GM19351 (cell line): ENCODE data around the gene NKX3-2.

Source experiments
- ATAC-seq: cut with Tn5 transposase; IDR thresholded peaks from one replicate; pipeline ENCODE4 v1.9.1; 2021; ENCODE audit warnings: mild to moderate bottlenecking, moderate library complexity; ENCODE audit not compliant: unreplicated experiment

NKX3-2 gene

DNA sequence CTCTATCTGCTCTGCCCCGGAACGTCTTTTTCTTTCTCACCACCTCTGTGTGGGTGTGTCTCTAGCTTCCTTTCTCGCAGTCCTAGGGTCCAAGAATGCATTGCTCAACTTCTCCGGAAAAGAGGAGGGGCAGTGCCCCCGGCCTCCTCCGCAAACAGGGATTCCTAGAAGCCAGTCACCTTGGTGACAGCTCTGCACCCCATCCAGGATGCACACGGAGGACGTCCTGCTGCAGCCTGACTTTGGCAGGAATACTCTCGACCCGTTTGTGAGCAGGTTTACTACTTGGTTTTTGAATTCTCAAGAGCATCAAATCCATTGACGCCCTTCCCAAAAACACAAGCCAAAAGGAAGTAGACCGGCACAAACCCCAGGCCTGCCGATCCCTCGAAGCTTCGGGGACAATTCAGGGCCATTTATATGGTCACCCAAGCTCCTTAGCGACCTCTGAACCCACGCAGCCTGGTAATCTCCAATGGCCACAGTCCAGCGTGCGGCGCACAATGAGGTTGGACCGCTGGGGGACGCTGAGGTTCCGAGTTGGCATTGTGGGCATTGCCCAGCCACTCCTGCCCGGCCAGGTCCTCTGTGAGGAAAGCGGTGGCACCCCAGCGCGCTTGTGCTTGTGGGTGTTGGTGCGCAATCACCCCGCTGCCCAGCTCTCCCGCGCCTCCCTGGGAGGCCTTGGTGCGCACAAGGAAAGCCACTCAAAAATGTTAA is 9.8 kb downstream of the NKX3-2 start:
- no peak for ATAC-seq

DNA sequence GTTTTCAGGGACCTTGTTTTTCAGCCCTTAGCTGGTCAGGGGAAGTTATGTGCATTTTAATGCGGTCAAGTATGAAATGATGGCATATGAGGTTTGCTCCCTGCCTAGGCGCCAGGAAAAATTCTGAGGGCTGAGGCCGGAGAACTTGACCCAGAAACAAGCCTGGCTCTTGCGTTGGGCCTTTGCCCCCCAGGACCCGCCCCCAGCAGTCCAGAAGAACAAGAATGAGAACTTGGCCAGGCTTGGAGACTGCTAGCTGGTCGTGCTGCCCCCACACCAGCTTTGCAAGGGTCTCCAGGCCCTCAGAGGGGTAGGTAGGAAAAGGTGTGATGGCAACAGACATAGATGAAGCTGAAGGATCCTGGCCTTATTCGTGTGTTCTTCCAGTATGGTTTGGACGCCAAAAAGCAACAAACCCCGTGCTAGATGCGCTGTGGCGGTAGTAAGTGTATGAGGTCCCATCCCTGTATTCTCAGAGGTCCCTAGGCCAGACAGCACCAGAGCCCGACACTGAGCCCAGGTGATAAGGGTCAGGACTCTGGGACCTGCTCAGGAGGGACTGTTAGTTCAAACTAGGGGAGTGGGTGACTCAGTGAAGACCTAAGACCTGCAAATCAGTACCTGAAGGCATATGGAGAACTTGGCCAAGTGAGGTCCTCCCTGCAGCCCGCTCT is 10.5 kb downstream of the NKX3-2 start:
- no peak for ATAC-seq

DNA sequence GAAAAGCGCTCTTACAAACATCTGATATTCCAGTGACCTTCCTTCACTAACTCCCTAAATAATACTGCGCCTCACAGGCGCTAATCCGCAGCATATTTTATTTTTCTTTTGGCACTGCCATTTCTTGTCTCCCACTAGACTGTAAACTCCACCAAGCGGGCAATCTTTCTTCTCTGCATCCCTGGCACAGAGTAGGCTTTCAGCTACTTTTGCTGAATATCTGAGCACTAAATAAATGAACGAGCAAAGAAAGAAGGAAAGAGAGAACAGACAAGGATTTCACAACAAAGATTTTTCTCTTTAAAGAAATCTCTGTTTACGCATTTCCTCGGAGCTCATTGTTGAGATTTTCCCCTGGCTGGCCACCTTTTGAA is 12.7 kb downstream of the NKX3-2 start:
- no peak for ATAC-seq

DNA sequence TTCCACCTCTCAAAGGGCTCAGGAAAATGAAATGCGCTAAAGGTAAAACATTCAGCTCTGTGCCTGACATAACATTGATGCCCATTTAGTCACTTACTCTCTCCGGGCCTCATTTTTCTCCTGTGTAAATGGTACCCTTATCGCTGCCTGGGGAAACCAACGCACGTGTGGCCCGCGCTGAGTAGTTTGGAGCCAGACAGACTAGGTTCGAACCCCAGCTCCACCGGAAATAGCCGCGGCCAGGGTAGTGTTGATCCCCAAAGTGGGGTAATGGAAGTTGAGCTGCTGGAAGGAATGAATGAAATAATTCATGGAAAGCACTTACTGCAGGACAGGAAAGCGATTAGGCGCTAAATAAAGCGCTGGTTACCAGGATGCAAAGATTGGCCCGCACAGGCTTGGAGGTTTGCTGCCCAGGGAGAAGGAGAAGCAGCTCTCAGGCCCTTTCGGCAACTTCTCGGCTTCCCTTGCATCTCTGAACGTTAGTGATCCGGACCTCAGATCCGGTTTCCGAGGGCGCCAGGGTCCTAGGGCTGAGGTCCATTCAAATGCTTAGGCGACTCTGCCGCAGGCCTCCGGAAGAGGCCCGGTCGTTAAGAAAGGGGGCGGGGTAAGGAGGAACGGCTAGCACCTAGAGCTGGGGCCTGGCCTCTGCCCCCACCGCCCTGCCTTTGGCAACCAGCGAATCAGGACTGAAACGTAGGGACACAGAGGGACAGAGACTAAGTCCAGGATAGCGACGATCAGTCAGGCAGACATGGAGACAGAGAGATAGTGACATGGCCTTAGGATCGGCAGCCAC is 13.3 kb downstream of the NKX3-2 start:
- ATAC-seq, result no peak

DNA sequence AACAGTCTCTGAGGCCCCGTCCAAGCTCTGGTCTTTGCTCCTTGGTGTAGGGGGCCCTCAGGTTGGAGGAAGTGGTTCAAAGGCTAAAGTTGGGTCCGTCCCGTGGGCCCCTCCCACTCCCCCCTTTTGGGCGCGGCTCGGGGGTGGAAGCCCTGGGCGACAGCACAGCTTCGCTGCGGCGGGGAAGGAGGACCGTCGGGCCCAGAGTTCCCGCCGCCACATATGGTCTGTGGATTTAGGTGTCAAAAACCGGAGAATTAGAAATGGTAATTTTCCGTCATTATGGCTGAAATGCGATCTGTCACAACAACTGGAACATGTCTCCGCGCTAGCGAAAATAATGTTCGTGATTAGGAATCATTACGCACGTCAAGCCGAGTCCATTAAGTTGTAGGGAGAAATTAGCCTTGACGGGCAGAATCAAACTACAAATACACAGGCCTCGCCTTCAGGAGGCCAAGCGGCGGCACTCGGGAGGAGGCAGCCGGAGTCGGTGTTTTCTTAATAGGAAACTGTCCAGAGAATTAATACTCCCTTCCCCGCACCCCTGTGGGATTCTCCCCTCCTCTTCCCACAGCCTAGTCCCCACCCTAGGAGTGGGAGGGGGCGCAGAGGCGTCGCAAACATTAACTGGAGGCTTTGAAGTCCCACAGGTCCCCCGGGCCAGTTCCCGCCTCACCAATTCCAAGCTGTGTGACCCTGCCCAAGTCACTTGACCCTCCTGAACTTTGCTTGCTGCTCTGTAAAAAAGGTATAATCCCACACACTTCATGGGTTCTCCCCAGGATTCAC is 15.0 kb downstream of the NKX3-2 start:
- no peak for ATAC-seq

DNA sequence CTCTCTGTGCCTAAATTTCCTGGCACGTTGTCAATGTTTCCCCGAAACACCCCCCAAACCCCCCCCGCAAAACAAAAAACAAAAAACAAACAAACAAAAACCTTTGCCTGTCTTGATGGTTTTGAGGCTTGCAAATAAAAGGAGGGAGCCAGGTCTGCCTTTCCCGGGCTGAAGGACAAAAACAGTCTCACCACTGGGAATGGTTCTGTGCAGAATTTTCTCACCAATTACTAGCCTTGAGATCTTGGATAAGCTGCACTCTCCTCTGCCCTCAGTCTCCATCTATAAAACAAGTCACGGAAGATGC is 15.5 kb downstream of the NKX3-2 start:
- ATAC-seq, result no peak

DNA sequence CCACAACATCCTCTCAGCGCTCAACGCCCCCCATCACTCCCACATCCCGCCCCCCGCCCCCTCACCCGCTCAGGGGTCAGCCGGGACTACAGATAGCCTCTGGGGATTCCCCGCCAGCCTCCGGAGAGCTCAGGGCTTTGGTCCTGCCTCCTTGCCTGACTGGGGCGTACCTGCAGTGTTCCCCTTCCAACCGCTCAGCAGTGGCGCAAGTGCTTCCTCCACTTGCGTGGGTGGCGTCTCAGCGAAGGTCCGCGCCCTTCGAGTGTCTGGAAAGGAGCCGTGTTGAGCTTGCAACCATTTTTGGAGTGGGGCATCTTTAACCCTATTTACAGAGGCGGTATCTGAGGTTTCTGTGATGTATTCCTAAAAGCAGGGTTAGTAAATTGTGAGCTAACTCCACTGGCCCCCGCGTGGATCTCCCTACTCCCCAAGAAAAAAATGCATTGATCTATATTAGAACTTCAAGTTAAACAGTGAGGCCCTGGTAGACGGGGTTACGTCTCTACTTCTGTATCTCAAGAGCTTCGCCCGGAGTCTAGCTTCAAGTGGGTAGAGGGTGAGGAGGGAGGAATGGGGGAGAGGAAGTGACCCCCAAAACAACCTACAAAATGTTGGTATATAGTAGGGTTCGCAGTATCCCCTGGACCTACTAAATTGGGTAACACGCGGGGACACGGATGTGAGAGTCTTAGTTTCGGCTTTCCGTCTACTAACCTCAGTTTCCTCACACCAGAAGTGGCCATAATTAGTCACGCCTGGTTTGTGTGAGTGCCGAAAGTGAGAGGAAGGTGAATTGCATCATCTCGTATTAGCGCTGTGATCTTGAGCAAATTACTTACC is 16.1 kb downstream of the NKX3-2 start:
- ATAC-seq, result peak; percentile 80

DNA sequence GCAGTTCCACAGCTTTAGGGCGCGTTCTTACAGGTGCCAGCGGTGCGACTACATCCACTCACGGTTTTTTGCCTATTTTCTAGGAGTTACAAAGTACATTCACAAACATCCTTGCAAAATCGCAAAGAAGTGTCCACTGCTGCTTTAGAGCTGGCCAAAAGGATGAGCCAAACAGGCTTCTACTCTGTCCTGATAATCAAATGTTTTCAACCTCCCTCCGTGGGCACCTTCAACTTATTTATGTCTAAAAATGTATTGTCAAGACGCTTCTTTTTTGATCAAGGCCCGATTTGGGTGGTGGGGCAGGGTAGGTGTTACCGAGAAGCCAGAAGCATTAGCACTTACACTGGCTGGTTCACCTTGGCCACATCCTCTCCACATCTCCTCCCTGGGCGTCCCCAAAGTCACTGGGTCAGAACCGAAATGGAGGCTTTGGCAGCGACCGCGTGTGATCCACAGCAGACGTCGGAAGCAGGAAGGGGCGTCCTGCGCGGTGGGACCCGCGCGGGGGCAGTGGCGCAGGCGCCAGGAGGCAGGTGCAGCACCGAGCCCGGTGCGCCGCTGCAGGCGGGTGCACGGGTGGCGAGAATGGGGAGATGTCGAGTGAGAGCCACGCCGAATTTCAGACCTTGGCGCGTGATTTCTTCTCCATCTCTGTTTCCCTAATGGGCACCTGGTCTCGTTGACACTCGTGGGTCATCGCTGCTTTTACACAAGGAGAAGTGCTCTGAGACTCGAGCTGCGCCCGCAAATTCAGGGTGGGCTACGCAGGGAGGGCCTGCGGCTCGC is 16.9 kb downstream of the NKX3-2 start:
- ATAC-seq, result no peak

DNA sequence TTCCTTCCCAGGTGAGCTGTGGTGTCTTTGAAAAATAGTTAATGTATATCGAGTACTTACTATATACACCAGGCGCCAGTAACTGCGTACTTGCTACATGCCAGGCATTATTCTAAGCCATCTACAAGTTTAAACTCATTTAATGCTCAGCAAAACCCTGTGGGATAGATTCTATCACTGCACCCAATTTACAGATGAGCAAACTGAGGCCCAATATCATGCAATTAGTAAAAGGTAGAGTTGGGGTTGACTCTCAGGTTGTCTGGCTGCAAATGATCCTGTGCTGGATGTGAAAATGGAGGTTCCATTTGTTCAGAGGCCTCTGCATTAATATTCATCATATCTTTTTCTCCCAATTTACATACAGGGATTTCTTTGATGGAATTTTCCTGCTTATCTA is 17.6 kb downstream of the NKX3-2 start:
- ATAC-seq, result no peak

DNA sequence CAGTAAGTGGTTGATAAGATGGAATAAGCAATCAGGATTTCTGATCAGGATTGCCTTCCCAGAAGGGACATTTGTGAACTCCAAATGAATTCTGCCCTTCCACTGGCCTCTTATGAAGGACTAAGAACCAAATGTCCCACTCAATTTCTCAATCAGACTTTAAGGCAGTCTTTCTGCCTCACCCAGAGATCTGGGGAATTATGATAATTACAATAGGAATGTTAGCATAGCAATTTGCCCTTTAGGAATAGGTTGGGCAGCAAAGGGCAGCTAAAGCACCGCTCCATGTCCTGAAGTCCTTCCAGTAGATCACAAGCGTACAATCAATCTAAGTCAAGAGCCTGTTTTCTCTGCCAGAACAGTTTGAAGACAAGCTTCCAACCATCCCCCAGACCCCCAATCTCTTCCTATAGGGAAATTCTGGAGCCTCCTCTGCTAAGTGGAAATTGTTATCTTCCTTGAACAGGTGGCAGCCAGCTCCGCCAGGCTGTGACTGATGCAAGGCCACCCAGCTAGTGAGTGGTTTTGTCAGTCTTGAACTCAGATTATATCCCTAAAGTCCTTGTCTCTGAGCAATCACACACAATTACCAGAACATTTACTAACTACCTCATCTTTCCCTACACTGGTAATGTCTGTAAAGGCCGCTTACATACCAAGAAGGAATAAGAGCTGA is 18.6 kb downstream of the NKX3-2 start:
- no peak for ATAC-seq

DNA sequence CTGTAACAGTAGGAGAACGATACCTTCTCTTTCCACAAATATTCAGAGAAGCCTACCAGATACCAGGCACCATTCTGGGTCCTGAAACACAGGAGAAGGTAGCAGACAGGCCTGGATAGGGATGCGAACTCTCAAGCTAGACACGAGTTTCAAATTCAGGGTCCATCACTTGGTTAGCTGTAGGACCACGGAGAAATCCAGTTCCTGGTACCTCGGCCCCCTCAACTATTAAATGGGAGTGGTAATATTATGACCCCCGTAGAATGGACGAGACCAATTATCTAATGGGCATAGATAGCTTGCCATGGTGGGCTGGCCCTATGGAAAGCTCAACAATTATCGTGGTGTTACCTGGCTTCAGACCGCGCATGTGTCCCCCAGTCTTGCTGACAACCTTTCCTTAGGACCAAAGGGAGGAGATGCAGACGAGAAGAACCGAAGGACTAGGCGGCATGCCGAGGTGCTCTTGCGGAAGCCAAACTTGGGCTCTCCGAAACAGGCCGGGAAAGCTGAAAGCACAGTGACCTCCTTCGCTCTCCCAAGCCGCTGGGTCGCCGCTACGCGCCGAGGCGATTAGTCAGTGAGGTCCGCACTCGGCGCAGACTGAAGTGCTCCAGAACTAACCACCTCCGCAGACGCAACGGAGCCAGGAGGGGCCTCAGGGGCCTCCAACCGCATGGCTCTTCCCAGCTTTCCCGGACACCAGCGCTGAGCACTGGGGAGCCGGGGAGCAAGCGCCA is 19.6 kb downstream of the NKX3-2 start:
- no peak for ATAC-seq

DNA sequence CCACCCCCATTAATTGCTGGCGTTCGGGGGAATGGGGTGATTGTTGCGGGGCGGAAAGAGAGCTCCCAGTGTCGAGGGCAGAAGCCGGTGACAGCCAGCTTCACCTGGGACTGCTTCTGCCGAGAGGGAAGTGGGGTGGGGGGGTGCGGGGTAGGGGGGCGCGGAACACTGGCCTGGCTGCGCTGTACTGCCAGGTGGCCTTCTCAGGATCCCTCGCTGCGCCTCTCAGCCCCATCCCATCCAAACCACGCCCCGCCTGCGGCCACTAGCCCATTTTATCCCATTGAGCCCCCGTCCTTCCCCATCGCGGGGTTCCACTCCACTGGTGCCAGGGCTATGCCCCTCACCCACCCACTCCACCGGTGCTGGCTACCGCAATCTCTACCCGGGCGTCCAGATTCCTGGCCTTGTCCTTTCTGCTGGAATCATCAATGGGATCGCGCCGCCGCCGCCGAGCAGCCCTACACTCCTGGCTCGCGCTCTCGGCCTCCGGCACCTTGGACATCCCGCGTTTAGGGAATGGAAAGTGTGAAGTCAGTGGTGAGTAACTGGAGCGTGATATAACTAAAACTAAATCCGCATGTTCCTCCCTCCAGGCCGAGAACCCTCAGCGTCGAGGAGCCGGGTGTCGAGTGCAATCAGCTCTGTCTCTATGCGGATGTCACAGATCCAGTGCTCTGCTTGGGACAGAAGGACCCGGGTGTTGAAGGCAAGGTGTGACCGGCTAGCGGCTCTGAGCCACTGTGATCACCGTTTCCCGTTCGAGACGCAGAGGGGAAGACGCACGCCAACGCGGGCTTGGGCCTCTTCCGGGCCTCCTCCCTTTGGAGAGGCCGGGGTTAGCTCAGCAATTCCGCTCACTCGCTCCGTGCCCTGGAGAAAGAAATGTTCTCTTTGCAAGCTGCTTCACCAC is 20.5 kb downstream of the NKX3-2 start:
- no peak for ATAC-seq

DNA sequence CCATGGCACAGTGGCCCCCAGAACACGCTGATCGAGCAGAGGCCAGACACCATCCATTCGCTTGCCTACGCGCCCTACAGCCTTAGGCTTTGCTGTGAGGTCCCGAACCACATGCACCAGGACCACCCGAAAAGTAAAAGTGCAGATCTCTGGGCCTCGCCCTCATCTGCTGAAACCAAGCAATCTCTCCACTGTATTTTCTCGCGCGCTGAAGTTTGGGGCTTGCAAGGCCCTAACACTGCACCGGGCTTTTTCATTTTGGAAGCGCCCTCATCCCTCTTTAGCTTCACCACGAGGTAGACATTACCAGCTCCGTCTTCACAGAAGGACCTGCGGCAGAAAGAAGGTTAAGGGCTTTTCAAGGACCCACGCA is 21.2 kb downstream of the NKX3-2 start:
- ATAC-seq, result no peak

DNA sequence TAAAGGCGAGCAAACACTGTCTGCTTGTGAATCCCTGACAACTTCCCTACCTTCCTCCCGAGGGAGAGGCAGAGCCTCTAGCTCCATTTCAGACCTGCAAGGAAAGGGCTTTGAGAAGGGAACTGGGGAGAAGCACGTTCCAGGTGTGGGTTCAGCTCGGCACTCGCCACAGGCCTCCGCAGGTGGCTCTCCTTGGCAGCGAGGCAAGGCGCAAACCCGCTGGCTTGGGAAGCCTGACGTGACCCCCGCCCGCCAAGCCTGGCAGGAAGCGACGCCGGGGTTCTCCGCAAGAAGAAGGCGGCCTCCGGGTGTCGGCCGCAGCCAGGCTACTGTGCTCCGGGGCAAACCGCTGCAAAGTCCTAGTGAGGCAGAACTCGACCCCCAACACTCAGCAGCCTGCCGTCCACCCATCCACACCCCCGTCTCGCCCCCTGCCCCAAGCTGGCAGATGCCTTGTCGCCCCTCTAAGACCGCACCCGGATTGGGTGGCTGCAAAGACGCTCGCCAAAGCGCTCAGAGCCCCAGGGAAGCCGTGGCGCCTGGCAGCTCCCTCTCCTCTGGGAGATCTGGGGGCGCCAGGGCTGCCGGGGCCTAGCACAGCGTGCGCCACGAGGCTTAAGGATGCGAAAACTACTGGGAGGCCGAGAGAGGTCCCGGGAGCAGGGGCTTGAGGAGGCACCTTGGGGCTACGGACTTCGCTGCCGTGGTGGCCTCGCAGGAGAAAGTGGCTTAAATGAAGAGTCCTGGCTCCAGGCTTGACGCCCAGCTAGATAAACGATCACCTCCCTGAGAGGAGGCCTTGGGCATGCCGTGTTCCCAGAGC is 21.8 kb downstream of the NKX3-2 start:
- no peak for ATAC-seq

DNA sequence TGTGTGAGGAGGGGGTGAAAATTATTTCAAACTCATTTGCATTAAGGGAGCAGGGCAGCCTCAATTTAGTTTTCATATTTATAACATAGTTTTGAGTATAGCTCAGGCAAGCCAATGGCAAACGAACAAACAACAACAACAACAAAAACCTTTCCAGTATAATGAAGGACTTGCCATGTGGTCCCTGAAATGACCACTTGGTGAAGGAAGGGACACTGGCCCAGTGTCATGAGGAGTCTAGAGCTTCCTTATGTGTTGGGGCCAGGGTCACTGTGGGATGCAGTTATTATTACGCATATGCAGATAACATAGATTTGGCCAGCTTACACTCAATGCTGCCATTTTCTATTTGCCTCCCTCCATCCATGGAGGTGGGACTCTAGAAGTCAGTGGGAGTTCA is 23.3 kb downstream of the NKX3-2 start:
- ATAC-seq, result no peak

DNA sequence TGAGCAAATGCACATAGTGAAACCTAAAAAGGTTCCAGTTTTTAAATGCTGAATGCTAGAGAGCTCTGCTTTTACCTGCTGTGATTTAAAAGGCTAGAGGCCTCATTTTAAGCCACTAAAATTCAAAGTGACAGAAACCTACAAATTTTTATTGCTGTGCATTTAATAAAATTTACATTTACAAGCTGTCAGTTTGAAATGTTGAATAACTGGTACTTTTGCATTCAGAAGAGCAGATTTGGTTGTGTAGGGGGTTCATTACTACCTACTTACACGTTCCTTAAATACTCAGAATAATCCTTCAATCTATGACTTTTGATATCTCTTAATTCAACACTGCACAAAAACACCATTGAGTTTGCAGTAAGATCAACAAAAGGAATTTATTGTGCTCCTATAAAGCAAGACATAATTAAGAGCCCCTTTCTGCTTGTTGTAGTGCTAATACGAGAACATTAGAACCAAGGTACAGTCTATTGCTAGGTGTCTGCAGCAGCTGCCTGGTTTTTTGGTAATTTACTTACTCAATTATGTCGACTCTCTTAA is 27.9 kb downstream of the NKX3-2 start:
- no peak for ATAC-seq
